HCT116 (cell line): Measurements from ENCODE around the gene SERTAD3.

Experiments
- EGR1 ChIP-seq: IDR thresholded peaks from 2 replicates; pipeline ENCODE4 v1.6.1; 2012; ENCODE audit warnings: low read depth
- EZH2 ChIP-seq: fragments of 200-600 bp; sonication (generic); IDR thresholded peaks from 2 replicates; pipeline ENCODE4 v1.6.1; 2017; ENCODE audit warnings: antibody characterized with exemption, mixed run types
- EZH2phosphoT487 ChIP-seq: fragments of 200-600 bp; IDR thresholded peaks from 2 replicates; pipeline ENCODE4 v1.6.1; 2018; ENCODE audit warnings: antibody characterized with exemption, borderline replicate concordance
- POLR2A ChIP-seq: IDR thresholded peaks from 2 replicates; pipeline ENCODE4 v1.7.0; 2011; ENCODE audit warnings: borderline replicate concordance; ENCODE audit not compliant: insufficient read depth, insufficient read length; ENCODE audit errors: extremely low read depth
- POLR2AphosphoS5 ChIP-seq: IDR thresholded peaks from 2 replicates; pipeline ENCODE4 v1.6.1; 2011; ENCODE audit warnings: mild to moderate bottlenecking, low read depth, low read length, moderate library complexity
- REST ChIP-seq: IDR thresholded peaks from 2 replicates; pipeline ENCODE4 v1.6.1; 2012; ENCODE audit warnings: low read depth
- SIN3A ChIP-seq: IDR thresholded peaks from 2 replicates; pipeline ENCODE4 v1.6.1; 2012; ENCODE audit warnings: low read depth
- SRF ChIP-seq: IDR thresholded peaks from 2 replicates; pipeline ENCODE4 v1.6.1; 2012; ENCODE audit warnings: low read depth
- TCF7L2 ChIP-seq: IDR thresholded peaks from 2 replicates; pipeline ENCODE4 v1.7.0; 2011; ENCODE audit warnings: borderline replicate concordance, inconsistent platforms; ENCODE audit not compliant: insufficient read depth, insufficient read length; ENCODE audit errors: extremely low read depth
- ZNF274 ChIP-seq: fragments of 200-500 bp; sonication (Bioruptor generic); IDR thresholded peaks from 2 replicates; pipeline ENCODE4 v1.6.1; 2014; ENCODE audit warnings: mild to moderate bottlenecking, low read depth, low read length, inconsistent platforms
- TF ChIP-seq, protein P1 (sequence below), 3 experiments: fragments of 200-600 bp in 1 of 3; sonication (generic) in 1 of 3; IDR thresholded peaks in 2 of 3; conservative IDR thresholded peaks in 1 of 3; 2 replicates each; pipeline ENCODE4 v1.5.1; 2012 to 2017; ENCODE audit warnings: low read depth in 2 of 3, low read length in 2 of 3, antibody characterized with exemption in 1 of 3, borderline replicate concordance in 1 of 3, control low read depth in 1 of 3, mild to moderate bottlenecking in 1 of 3, mixed read lengths in 1 of 3, mixed run types in 1 of 3, moderate library complexity in 1 of 3; ENCODE audit not compliant: insufficient read depth in 1 of 3
- TF ChIP-seq, protein P2 (sequence below): IDR thresholded peaks from 2 replicates; pipeline ENCODE4 v1.6.1; 2011; ENCODE audit warnings: mild to moderate bottlenecking, low read length, moderate library complexity; ENCODE audit not compliant: insufficient replicate concordance; ENCODE audit errors: extremely low read depth

DNA sequence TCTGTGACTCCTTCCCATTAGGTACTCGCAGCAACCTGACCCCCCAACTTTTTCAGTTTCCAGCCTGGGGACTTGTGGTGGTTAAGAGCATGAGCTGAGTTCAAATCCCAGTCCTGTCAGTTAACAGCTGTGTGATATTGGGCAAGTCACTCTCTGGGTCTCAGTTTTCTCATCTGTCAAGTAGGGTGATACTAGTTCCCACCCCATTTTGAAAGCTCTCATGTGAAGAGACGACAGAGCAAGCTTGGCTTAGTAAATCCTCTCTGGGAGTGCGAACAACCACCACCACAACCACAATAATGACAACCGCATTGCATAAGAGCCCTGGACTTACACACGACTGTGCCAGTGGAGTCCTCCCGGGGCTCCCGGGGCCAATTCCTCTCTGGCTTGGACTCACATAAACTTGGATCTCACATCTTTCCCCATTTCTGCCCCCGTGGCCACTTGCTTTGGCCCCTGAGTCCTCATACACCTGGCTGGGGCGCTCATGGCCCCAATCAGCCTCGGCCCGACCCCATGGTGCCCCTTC is 21.0 kb upstream of the SERTAD3 start:
- TF ChIP-seq, protein P1, sequence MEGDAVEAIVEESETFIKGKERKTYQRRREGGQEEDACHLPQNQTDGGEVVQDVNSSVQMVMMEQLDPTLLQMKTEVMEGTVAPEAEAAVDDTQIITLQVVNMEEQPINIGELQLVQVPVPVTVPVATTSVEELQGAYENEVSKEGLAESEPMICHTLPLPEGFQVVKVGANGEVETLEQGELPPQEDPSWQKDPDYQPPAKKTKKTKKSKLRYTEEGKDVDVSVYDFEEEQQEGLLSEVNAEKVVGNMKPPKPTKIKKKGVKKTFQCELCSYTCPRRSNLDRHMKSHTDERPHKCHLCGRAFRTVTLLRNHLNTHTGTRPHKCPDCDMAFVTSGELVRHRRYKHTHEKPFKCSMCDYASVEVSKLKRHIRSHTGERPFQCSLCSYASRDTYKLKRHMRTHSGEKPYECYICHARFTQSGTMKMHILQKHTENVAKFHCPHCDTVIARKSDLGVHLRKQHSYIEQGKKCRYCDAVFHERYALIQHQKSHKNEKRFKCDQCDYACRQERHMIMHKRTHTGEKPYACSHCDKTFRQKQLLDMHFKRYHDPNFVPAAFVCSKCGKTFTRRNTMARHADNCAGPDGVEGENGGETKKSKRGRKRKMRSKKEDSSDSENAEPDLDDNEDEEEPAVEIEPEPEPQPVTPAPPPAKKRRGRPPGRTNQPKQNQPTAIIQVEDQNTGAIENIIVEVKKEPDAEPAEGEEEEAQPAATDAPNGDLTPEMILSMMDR (IDR thresholded peaks at IDR 0.05 in 2 of 3, conservative IDR thresholded peaks at IDR 0.05 in 1 of 3; ENCODE audit: borderline replicate concordance in 1 of 3, insufficient read depth in 1 of 3, low read depth in 2 of 3, low read length in 2 of 3): no peak
- TF ChIP-seq EZH2phosphoT487: no peak
- no peak for TF ChIP-seq POLR2A
- TF ChIP-seq ZNF274: no peak
- TF ChIP-seq SIN3A: 0 out of 2 replicates have a peak, but pooled peaks have one; percentile 52
- TF ChIP-seq, protein P2, sequence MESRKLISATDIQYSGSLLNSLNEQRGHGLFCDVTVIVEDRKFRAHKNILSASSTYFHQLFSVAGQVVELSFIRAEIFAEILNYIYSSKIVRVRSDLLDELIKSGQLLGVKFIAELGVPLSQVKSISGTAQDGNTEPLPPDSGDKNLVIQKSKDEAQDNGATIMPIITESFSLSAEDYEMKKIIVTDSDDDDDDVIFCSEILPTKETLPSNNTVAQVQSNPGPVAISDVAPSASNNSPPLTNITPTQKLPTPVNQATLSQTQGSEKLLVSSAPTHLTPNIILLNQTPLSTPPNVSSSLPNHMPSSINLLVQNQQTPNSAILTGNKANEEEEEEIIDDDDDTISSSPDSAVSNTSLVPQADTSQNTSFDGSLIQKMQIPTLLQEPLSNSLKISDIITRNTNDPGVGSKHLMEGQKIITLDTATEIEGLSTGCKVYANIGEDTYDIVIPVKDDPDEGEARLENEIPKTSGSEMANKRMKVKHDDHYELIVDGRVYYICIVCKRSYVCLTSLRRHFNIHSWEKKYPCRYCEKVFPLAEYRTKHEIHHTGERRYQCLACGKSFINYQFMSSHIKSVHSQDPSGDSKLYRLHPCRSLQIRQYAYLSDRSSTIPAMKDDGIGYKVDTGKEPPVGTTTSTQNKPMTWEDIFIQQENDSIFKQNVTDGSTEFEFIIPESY: no peak
- TF ChIP-seq EZH2: no peak
- TF ChIP-seq TCF7L2: no peak
- TF ChIP-seq REST: no peak
- no peak for TF ChIP-seq POLR2AphosphoS5
- no peak for TF ChIP-seq EGR1
- TF ChIP-seq SRF: no peak
